Subcutaneous abdominal adipose tissue (tissue), 5 donors: ENCODE measurements around the gene FETUB.

Experiments used
- H3K27ac ChIP-seq: one replicate; pipeline ENCODE4 v1.7.0; 2013; ENCODE audit warnings: low read depth, mild to moderate bottlenecking, inconsistent platforms, low read length, moderate library complexity
- H3K27me3 ChIP-seq, 5 donors: one replicate each; pipeline ENCODE4 v1.7.0; 2013; ENCODE audit warnings: low read length in 5 of 5, inconsistent platforms in 1 of 5; ENCODE audit not compliant: control insufficient read depth in 5 of 5, insufficient read depth in 4 of 5
- H3K36me3 ChIP-seq, 5 donors: one replicate each; pipeline ENCODE4 v1.7.0; 2013; ENCODE audit warnings: low read length in 5 of 5; ENCODE audit not compliant: control insufficient read depth in 5 of 5, insufficient read depth in 5 of 5
- H3K4me1 ChIP-seq, 5 donors: one replicate each; pipeline ENCODE4 v1.7.0; 2013; ENCODE audit warnings: low read length in 5 of 5, mild to moderate bottlenecking in 3 of 5, moderate library complexity in 1 of 5; ENCODE audit not compliant: control insufficient read depth in 5 of 5, insufficient read depth in 5 of 5
- H3K4me3 ChIP-seq, 5 donors: one replicate each; pipeline ENCODE4 v1.7.0; 2013; ENCODE audit warnings: low read length in 5 of 5, low read depth in 1 of 5
- H3K9ac ChIP-seq, 5 donors: one replicate each; pipeline ENCODE4 v1.7.0; 2013; ENCODE audit warnings: low read length in 5 of 5, mild to moderate bottlenecking in 4 of 5, moderate library complexity in 3 of 5
- H3K9me3 ChIP-seq, 5 donors: one replicate each; pipeline ENCODE4 v1.7.0; 2013; ENCODE audit warnings: low read length in 5 of 5; ENCODE audit not compliant: control insufficient read depth in 5 of 5
- donor health status: healthy.
- donor health status: healthy.
- donor health status: healthy.
- donor health status: healthy.
- donor health status: healthy.

Gene FETUB

GRCh38 chr3:186621894-186622650 is 18.1 kb upstream of the FETUB start:
- Histone ChIP-seq H3K4me1 (peaks cover 0 to 4% (median 4%) of the 10 kb centered on the region in 5 donors), H3K27ac (no peak overlapping the region), H3K9me3 (no peaks in the 10 kb centered on the region), H3K36me3 (no peaks in the 10 kb centered on the region), H3K27me3 (peaks cover 9 to 24% (median 17%) of the 10 kb centered on the region in 5 donors), H3K4me3 (no peak overlapping the region), H3K9ac (no peak overlapping the region)

GRCh38 chr3:186622651-186623310 is 17.4 kb upstream of the FETUB start:
- Histone ChIP-seq H3K9me3 (no peaks in the 10 kb centered on the region), H3K27me3 (peaks cover 9 to 20% (median 13%) of the 10 kb centered on the region in 5 donors), H3K4me1 (no peaks in the 10 kb centered on the region), H3K9ac (no peak overlapping the region), H3K36me3 (no peaks in the 10 kb centered on the region), H3K4me3 (no peak overlapping the region), H3K27ac (no peak overlapping the region)

GRCh38 chr3:186624598-186624997 is 15.6 kb upstream of the FETUB start:
- no peaks in the 10 kb centered on the region for H3K9me3 ChIP-seq
- no peaks in the 10 kb centered on the region for H3K36me3 ChIP-seq
- no peak overlapping the region for H3K27ac ChIP-seq
- no peaks in the 10 kb centered on the region for H3K4me1 ChIP-seq
- no peak overlapping the region for H3K4me3 ChIP-seq
- H3K9ac ChIP-seq: no peak overlapping the region
- peaks cover 2 to 14% (median 7%) of the 10 kb centered on the region in 5 donors for H3K27me3 ChIP-seq

GRCh38 chr3:186625600-186626042 is 14.6 kb upstream of the FETUB start:
- H3K4me3 ChIP-seq: no peak overlapping the region
- no peaks in the 10 kb centered on the region for H3K4me1 ChIP-seq
- H3K27ac ChIP-seq: no peak overlapping the region
- no peaks in the 10 kb centered on the region for H3K36me3 ChIP-seq
- H3K27me3 ChIP-seq: peaks cover 0 to 8% (median 3%) of the 10 kb centered on the region in 5 donors
- no peaks in the 10 kb centered on the region for H3K9me3 ChIP-seq
- no peak overlapping the region for H3K9ac ChIP-seq

- Histone ChIP-seq H3K36me3 (no peaks in the 10 kb centered on the region), H3K27ac (no peak overlapping the region), H3K9ac (no peak overlapping the region), H3K4me1 (no peaks in the 10 kb centered on the region), H3K27me3 (peaks cover 0 to 4% (median 3%) of the 10 kb centered on the region in 5 donors), H3K4me3 (no peak overlapping the region), H3K9me3 (no peaks in the 10 kb centered on the region)
Measured at GRCh38 chr3:186626254-186626847, 13.8 kb upstream of the FETUB start.

- no peaks in the 10 kb centered on the region for H3K36me3 ChIP-seq
- no peak overlapping the region for H3K27ac ChIP-seq
- H3K4me3 ChIP-seq: no peak overlapping the region
- H3K9me3 ChIP-seq: no peaks in the 10 kb centered on the region
- H3K27me3 ChIP-seq: peaks cover 0 to 3% (median 3%) of the 10 kb centered on the region in 5 donors
- no peaks in the 10 kb centered on the region for H3K4me1 ChIP-seq
- no peak overlapping the region for H3K9ac ChIP-seq
Measured at GRCh38 chr3:186627852-186628414, 12.3 kb upstream of the FETUB start.

GRCh38 chr3:186628756-186629155 is 11.4 kb upstream of the FETUB start:
- Histone ChIP-seq H3K27me3 (peaks cover 0 to 3% (median 2%) of the 10 kb centered on the region in 5 donors), H3K27ac (no peak overlapping the region), H3K36me3 (no peaks in the 10 kb centered on the region), H3K9me3 (no peaks in the 10 kb centered on the region), H3K9ac (no peak overlapping the region), H3K4me1 (no peaks in the 10 kb centered on the region), H3K4me3 (no peak overlapping the region)

- no peaks in the 10 kb centered on the region for H3K36me3 ChIP-seq
- H3K9me3 ChIP-seq: peaks cover 0 to 2% (median 0%) of the 10 kb centered on the region in 5 donors
- peaks cover 0 to 3% (median 2%) of the 10 kb centered on the region in 5 donors for H3K27me3 ChIP-seq
- no peaks in the 10 kb centered on the region for H3K4me1 ChIP-seq
- no peak overlapping the region for H3K4me3 ChIP-seq
- no peak overlapping the region for H3K9ac ChIP-seq
- no peak overlapping the region for H3K27ac ChIP-seq
Measured at GRCh38 chr3:186630950-186631641, 9.1 kb upstream of the FETUB start.

GRCh38 chr3:186633481-186633880 is 6.7 kb upstream of the FETUB start:
- no peak overlapping the region for H3K9ac ChIP-seq
- no peak overlapping the region for H3K27ac ChIP-seq
- H3K4me3 ChIP-seq: no peak overlapping the region
- peaks cover 0 to 2% (median 0%) of the 10 kb centered on the region in 5 donors for H3K9me3 ChIP-seq
- H3K4me1 ChIP-seq: no peaks in the 10 kb centered on the region
- H3K36me3 ChIP-seq: no peaks in the 10 kb centered on the region
- peaks cover 0 to 11% (median 0%) of the 10 kb centered on the region in 5 donors for H3K27me3 ChIP-seq
